ENCODE data around the gene TUT1. TPM values are rescaled to one million over a fixed set of nuclear protein-coding genes. Genes with fewer than 3 reads are reported as not detected.
"Not testable (repeated sequence)": the region's sequence is repeated elsewhere in the genome, so short reads cannot be mapped to it uniquely, and the experiment has no call there.

Gene TUT1
- total RNA-seq, 2 donors from 2014 or later = 16.0 to 33.5 TPM

DNA sequence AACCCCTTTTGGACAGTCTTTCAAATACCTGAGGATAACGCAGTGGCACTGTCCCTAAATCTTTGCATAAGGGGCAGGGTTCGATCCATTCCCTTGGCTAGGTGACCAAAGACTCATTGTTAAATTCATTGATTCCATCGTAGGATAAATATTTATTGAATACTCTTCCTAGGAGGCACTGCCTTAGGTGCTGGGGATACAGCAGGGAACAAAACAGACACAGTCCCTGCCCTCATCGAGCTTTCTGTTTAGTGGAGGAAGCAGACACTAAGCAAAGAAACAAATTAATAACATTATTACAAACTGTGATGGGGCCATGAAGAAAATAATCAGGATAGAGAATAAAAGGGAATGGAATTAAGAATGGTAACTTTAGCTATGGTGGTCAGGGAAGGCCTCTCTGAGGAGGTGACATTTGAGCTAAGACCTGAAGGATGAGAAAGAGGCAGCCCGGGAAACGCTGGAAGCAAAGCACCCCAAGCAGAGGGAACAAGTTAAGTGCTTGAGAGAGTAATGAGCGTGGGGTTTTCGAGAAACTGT lies 29.8 kb upstream of the TUT1 start:
- Histone ChIP-seq H3K27me3 (ENCODE audit: control insufficient read depth, insufficient read depth, low read length, poor library complexity, severe bottlenecking) (no peaks in the 10 kb centered on the region), H3K9me3 (ENCODE audit: control insufficient read depth, low read length) (no peaks in the 10 kb centered on the region), H3K27ac (ENCODE audit: low read depth, low read length) (peak overlapping the region; percentile 74), H3K4me3 (ENCODE audit: low read length) (peak overlapping the region; percentile 91), H3K4me1 (ENCODE audit: control insufficient read depth, insufficient read depth, low read length) (no peaks in the 10 kb centered on the region), H3K36me3 (ENCODE audit: control insufficient read depth, insufficient read depth, low read length) (peaks cover 18% of the 10 kb centered on the region), H3K9ac (ENCODE audit: extremely low read depth, low read length, poor library complexity, severe bottlenecking) (peak overlapping the region; percentile 68)
- Mint-ChIP-seq H3K36me3 (ENCODE audit: low read depth) (peaks cover 30% of the 10 kb centered on the region), H3K9me3 (no peaks in the 10 kb centered on the region), H3K4me1 (peaks cover 13% of the 10 kb centered on the region), H3K4me3 (peak overlapping the region; percentile 77), H3K27ac (peak overlapping the region; percentile 89), H3K27me3 (ENCODE audit: insufficient read depth) (no peaks in the 10 kb centered on the region)
- TF ChIP-seq, protein P1, sequence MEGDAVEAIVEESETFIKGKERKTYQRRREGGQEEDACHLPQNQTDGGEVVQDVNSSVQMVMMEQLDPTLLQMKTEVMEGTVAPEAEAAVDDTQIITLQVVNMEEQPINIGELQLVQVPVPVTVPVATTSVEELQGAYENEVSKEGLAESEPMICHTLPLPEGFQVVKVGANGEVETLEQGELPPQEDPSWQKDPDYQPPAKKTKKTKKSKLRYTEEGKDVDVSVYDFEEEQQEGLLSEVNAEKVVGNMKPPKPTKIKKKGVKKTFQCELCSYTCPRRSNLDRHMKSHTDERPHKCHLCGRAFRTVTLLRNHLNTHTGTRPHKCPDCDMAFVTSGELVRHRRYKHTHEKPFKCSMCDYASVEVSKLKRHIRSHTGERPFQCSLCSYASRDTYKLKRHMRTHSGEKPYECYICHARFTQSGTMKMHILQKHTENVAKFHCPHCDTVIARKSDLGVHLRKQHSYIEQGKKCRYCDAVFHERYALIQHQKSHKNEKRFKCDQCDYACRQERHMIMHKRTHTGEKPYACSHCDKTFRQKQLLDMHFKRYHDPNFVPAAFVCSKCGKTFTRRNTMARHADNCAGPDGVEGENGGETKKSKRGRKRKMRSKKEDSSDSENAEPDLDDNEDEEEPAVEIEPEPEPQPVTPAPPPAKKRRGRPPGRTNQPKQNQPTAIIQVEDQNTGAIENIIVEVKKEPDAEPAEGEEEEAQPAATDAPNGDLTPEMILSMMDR (conservative IDR thresholded peaks at IDR 0.05) = no peak
- no peak for DNase-seq
- WGBS, 2 experiments (ENCODE audit: insufficient coverage in 1 of 2, insufficient read length in 1 of 2) = 37 to 38% methylated on average over 7 of the region's 8 CpGs

DNA sequence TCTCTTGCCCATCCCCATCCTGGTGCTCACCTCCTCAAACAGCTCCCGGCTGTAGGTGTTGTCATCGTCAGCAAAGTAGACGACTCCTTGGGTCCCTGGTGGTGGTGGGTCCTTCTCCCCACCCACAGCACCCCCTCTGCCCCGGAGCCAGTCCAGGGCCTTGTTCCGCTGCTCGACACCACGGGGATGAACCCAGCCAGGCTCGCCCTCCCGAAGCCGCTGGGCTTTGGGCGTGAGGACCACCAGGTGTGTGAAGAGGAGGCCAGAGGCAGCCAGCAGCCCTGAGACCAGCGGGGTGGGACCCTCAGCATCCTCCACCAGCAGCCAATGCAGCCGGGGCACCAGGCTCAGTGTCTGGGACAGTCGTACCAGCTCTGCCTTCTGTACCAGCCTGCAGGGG lies 25.6 kb upstream of the TUT1 start:
- H3K4me3 Mint-ChIP-seq, H3K27ac Mint-ChIP-seq: not testable (repeated sequence)
- 89 to 90% methylated on average over 2 to 8 of the region's 14 CpGs for WGBS, 2 experiments (ENCODE audit: insufficient coverage in 1 of 2, insufficient read length in 1 of 2)

DNA sequence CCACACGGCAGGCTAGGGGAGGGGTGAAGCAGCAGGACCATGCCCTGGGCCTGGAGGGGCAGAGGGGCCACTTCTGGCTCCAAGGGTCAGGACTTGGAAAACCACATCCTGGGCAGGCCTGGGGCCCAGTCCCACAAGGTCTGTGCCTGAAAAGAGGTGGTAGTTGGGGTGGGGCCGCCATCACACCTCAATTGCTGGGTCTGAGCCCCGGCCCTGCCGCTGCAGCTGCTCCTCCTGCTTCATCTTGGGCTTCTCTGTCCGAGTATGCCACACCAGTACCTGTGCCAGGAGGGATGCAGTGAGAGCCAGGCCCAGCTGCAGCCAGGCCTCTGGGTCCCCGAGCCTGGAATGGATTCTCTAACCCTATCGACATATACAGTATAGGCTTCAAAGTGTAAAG lies 24.2 kb upstream of the TUT1 start:
- H3K4me1 ChIP-seq (ENCODE audit: control insufficient read depth, insufficient read depth, low read length) = peaks cover 7% of the 10 kb centered on the region
- TF ChIP-seq, protein P1 (conservative IDR thresholded peaks at IDR 0.05) = no peak
- Mint-ChIP-seq H3K36me3 (ENCODE audit: low read depth) (peaks cover 11% of the 10 kb centered on the region), H3K27ac (no peak overlapping the region), H3K4me1 (peaks cover 22% of the 10 kb centered on the region), H3K4me3 (no peak overlapping the region), H3K27me3 (ENCODE audit: insufficient read depth) (no peaks in the 10 kb centered on the region), H3K9me3 (no peaks in the 10 kb centered on the region)
- H3K9me3 ChIP-seq (ENCODE audit: control insufficient read depth, low read length) = no peaks in the 10 kb centered on the region
- DNase-seq = no peak
- no peaks in the 10 kb centered on the region for H3K27me3 ChIP-seq (ENCODE audit: control insufficient read depth, insufficient read depth, low read length, poor library complexity, severe bottlenecking)
- H3K27ac ChIP-seq (ENCODE audit: low read depth, low read length) = no peak overlapping the region
- 91 to 98% methylated on average over 5 to 7 of the region's 7 CpGs for WGBS, 2 experiments (ENCODE audit: insufficient coverage in 1 of 2, insufficient read length in 1 of 2)
- H3K9ac ChIP-seq (ENCODE audit: extremely low read depth, low read length, poor library complexity, severe bottlenecking) = no peak overlapping the region
- H3K36me3 ChIP-seq (ENCODE audit: control insufficient read depth, insufficient read depth, low read length) = no peaks in the 10 kb centered on the region
- H3K4me3 ChIP-seq (ENCODE audit: low read length) = no peak overlapping the region

More for the DNA sequence above, 25.6 kb upstream of the TUT1 start:
- H3K36me3 Mint-ChIP-seq (ENCODE audit: low read depth) = peaks cover 11% of the 10 kb centered on the region
- not testable (repeated sequence) for H3K9me3 ChIP-seq (ENCODE audit: control insufficient read depth, low read length); DNase-seq; H3K27me3 ChIP-seq (ENCODE audit: control insufficient read depth, insufficient read depth, low read length, poor library complexity, severe bottlenecking); H3K27me3 Mint-ChIP-seq (ENCODE audit: insufficient read depth); H3K9me3 Mint-ChIP-seq; H3K4me3 ChIP-seq (ENCODE audit: low read length); H3K36me3 ChIP-seq (ENCODE audit: control insufficient read depth, insufficient read depth, low read length); H3K27ac ChIP-seq (ENCODE audit: low read depth, low read length); H3K4me1 ChIP-seq (ENCODE audit: control insufficient read depth, insufficient read depth, low read length); H3K9ac ChIP-seq (ENCODE audit: extremely low read depth, low read length, poor library complexity, severe bottlenecking)
- H3K4me1 Mint-ChIP-seq = peaks cover 21% of the 10 kb centered on the region

DNA sequence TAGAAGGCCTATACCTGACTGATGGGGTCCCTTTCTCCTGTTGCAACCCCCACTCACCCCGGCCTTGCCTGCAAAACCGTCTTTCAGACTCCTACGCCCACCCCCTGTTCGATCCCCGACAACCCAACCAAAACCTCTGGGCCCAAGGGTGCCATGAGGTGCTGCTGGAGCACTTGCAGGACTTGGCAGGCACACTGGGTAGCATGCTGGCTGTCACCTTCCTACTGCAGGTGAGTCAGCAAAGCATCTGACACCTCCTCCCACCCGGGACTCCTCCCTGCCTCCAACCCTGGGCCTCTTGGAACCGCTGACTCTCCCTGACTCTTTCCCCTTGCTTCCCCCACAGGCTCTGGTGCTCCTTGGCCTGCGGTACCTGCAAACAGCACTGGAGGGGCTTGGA lies 23.0 kb upstream of the TUT1 start:
- TF ChIP-seq, protein P1 (conservative IDR thresholded peaks at IDR 0.05) = no peak
- no peak overlapping the region for H3K9ac ChIP-seq (ENCODE audit: extremely low read depth, low read length, poor library complexity, severe bottlenecking)
- H3K4me1 ChIP-seq (ENCODE audit: control insufficient read depth, insufficient read depth, low read length) = peaks cover 7% of the 10 kb centered on the region
- Mint-ChIP-seq H3K4me1 (peaks cover 22% of the 10 kb centered on the region), H3K9me3 (no peaks in the 10 kb centered on the region), H3K27ac (peak overlapping the region; percentile 91), H3K36me3 (ENCODE audit: low read depth) (peaks cover 14% of the 10 kb centered on the region), H3K4me3 (no peak overlapping the region), H3K27me3 (ENCODE audit: insufficient read depth) (no peaks in the 10 kb centered on the region)
- no peak overlapping the region for H3K27ac ChIP-seq (ENCODE audit: low read depth, low read length)
- DNase-seq = peak; percentile 89
- no peaks in the 10 kb centered on the region for H3K36me3 ChIP-seq (ENCODE audit: control insufficient read depth, insufficient read depth, low read length)
- no peak overlapping the region for H3K4me3 ChIP-seq (ENCODE audit: low read length)
- no peaks in the 10 kb centered on the region for H3K9me3 ChIP-seq (ENCODE audit: control insufficient read depth, low read length)
- H3K27me3 ChIP-seq (ENCODE audit: control insufficient read depth, insufficient read depth, low read length, poor library complexity, severe bottlenecking) = no peaks in the 10 kb centered on the region
- WGBS, 2 experiments (ENCODE audit: insufficient coverage in 1 of 2, insufficient read length in 1 of 2) = 66 to 85% methylated on average over 6 to 8 of the region's 8 CpGs
